ENCODE results near the gene CROCC. TPM values are rescaled to one million over a fixed set of nuclear protein-coding genes. Genes with fewer than 3 reads are reported as not detected.
"Not testable (repeated sequence)": the region's sequence is repeated elsewhere in the genome, so short reads cannot be mapped to it uniquely, and the experiment has no call there.

The CROCC gene
- total and polyA plus RNA-seq, 2 experiments from 2014 or later = 14.6 to 30.3 TPM

DNA sequence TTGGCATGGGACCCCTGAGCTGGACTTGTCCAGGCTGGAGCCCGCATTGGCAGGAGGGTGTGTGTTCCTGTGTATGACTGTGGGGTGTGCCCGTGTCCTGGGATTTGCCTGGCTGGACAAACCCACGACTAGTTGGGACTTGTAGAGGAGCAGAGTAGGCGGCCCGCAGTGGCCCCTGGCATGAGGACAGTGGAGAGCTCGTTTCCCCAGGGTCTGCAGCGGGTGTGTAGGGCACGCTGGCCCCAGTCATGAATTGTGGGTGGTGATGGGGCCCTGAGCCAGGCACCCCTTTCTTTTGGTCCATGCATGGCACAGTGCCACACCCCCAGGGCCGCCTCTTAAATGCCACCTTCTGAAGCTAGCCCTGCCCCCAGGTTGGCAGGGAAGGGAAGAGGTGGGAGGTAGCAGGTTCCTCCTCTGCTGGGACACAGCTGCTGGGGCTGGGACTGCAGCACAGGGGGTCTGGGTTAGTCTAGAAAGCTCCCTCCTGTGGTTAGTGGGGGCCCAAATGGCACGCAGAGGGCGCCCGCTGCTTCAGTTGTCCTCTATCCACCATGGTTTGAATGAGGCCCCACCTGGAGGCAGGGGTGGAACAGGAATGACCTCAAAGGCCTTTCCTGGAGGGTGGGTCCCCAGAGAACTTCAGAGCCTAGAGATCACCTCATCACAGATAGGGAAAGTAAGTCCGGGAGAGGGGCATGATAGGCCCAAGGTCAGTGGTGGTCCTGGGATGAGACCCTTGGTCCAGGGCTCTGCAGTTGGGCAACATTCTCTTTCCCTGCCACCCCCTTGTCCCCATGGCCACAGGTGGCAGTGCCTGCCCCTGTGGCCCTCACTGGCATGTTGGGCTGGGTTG is 4.1 kb downstream of the CROCC start:
- Histone ChIP-seq H3K9me3 (ENCODE audit: low read depth) (no peaks in the 10 kb centered on the region), H3K27ac (no peak overlapping the region), H3K36me3 (no peaks in the 10 kb centered on the region), H3K4me3 (no peak overlapping the region), H3K4me1 (ENCODE audit: low read depth) (no peaks in the 10 kb centered on the region), H3K27me3 (no peaks in the 10 kb centered on the region)
- no peak for DNase-seq (ENCODE audit: low read depth in 1 of 2, low spot score in 1 of 2)
- TF ChIP-seq CTCF (IDR thresholded peaks at IDR 0.05; ENCODE audit: low read depth, low read length) = no peak

GRCh38 chr1:16926491-16927073 is 4.9 kb downstream of the CROCC start:
- no peaks in the 10 kb centered on the region for H3K36me3 ChIP-seq
- no peak for TF ChIP-seq CTCF (IDR thresholded peaks at IDR 0.05; ENCODE audit: low read depth, low read length)
- DNase-seq (ENCODE audit: low read depth in 1 of 2, low spot score in 1 of 2) = no peak
- no peak overlapping the region for H3K4me3 ChIP-seq
- no peak overlapping the region for H3K27ac ChIP-seq
- H3K4me1 ChIP-seq (ENCODE audit: low read depth) = no peaks in the 10 kb centered on the region
- no peaks in the 10 kb centered on the region for H3K9me3 ChIP-seq (ENCODE audit: low read depth)
- H3K27me3 ChIP-seq = no peaks in the 10 kb centered on the region

- TF ChIP-seq CTCF (IDR thresholded peaks at IDR 0.05; ENCODE audit: low read depth, low read length) = no peak
- Histone ChIP-seq H3K27me3 (no peaks in the 10 kb centered on the region), H3K27ac (no peak overlapping the region), H3K4me1 (ENCODE audit: low read depth) (no peaks in the 10 kb centered on the region), H3K36me3 (no peaks in the 10 kb centered on the region), H3K9me3 (ENCODE audit: low read depth) (no peaks in the 10 kb centered on the region), H3K4me3 (no peak overlapping the region)
- DNase-seq (ENCODE audit: low read depth in 1 of 2, low spot score in 1 of 2) = no peak
Observed at GRCh38 chr1:16927256-16927655, 5.5 kb downstream of the CROCC start.

GRCh38 chr1:16927711-16928485 is 6.2 kb downstream of the CROCC start:
- no peaks in the 10 kb centered on the region for H3K4me1 ChIP-seq (ENCODE audit: low read depth)
- H3K36me3 ChIP-seq = no peaks in the 10 kb centered on the region
- DNase-seq (ENCODE audit: low read depth in 1 of 2, low spot score in 1 of 2) = no peak
- H3K9me3 ChIP-seq (ENCODE audit: low read depth) = no peaks in the 10 kb centered on the region
- no peak for TF ChIP-seq CTCF (IDR thresholded peaks at IDR 0.05; ENCODE audit: low read depth, low read length)
- no peak overlapping the region for H3K27ac ChIP-seq
- no peak overlapping the region for H3K4me3 ChIP-seq
- H3K27me3 ChIP-seq = no peaks in the 10 kb centered on the region

GRCh38 chr1:16929146-16930041 is 7.7 kb downstream of the CROCC start:
- not testable (repeated sequence) for H3K4me1 ChIP-seq (ENCODE audit: low read depth); DNase-seq (ENCODE audit: low read depth in 1 of 2, low spot score in 1 of 2); H3K27me3 ChIP-seq; H3K27ac ChIP-seq; H3K9me3 ChIP-seq (ENCODE audit: low read depth); H3K36me3 ChIP-seq; H3K4me3 ChIP-seq

DNA sequence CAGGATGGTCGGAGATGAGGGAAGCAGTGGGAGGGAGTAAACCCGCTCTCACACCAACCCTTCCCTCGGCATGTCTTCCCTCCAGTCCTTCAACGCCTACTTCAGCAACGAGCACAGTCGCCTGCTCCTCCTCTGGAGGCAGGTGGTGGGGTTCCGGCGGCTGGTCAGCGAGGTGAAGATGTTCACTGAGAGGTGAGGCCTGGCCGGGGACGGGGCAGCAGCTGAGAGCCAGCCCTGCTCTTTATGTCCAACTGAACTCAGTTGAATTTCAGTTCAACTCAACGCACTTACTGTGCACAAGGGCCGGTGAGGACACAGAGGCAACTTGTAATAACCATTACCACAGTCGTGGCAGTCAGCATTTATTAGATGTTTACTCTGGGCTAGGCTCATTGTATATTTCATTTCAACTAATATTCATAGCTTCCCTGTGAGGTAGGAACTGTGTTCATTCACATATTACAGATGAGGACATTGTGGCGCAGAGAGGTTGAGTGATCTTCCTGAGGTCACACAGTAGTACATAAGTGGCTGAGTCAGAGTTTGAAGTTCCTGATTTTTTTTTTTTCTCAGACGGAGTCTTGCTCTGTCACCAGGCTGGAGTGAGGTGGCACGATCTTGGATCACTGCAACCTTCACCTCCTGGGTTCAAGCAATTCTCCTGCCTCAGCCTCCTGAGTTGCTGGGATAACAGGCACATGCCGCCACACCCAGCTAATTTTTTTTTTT is 9.6 kb downstream of the CROCC start:
- not testable (repeated sequence) for H3K27me3 ChIP-seq; H3K4me1 ChIP-seq (ENCODE audit: low read depth); H3K36me3 ChIP-seq; DNase-seq (ENCODE audit: low read depth in 1 of 2, low spot score in 1 of 2); H3K9me3 ChIP-seq (ENCODE audit: low read depth); H3K27ac ChIP-seq; H3K4me3 ChIP-seq

- H3K27me3 ChIP-seq; H3K36me3 ChIP-seq; H3K9me3 ChIP-seq (ENCODE audit: low read depth); H3K27ac ChIP-seq; H3K4me3 ChIP-seq; H3K4me1 ChIP-seq (ENCODE audit: low read depth); DNase-seq (ENCODE audit: low read depth in 1 of 2, low spot score in 1 of 2): not testable (repeated sequence)
Observed at GRCh38 chr1:16933945-16934344, 12.2 kb downstream of the CROCC start.

GRCh38 chr1:16936580-16936979 is 14.8 kb downstream of the CROCC start:
- H3K27ac ChIP-seq; H3K4me1 ChIP-seq (ENCODE audit: low read depth); H3K27me3 ChIP-seq; H3K36me3 ChIP-seq; DNase-seq (ENCODE audit: low read depth in 1 of 2, low spot score in 1 of 2); H3K4me3 ChIP-seq; H3K9me3 ChIP-seq (ENCODE audit: low read depth): not testable (repeated sequence)

Data from cardiac muscle cell (in vitro differentiated cells and primary cell).